PC-9 (cell line): ENCODE results near the gene YPEL5. TPM values are rescaled to one million over a fixed set of nuclear protein-coding genes. Genes with fewer than 3 reads are reported as not detected.

ENCODE experiments used
- BruUV-seq: library from RNA; stranded (reverse); fragments of 400-500 nt; replicated peaks from 2 replicates; lab custom pipeline; 2021; lab: Mats Ljungman, UMichigan
- CTCF ChIA-PET: fragments of 300-600 bp; sonication (Branson Sonifier 250); formaldehyde crosslinking; loops from one replicate; lab custom pipeline; 2022; ENCODE audit warnings: antibody characterized with exemption; lab: Charles Lee
- POLR2A ChIA-PET: fragments of 300-600 bp; sonication (Branson Sonifier 250); formaldehyde crosslinking; loops from one replicate; lab custom pipeline; 2022; ENCODE audit warnings: antibody characterized with exemption; ENCODE audit not compliant: unreplicated experiment; lab: Charles Lee
- DNase-seq, 2 experiments: peaks; one replicate each; pipeline versions ENCODE4 v3.0.0 to v3.0.0-alpha.2; 2015 to 2022; ENCODE audit warnings: mixed read lengths in 1 of 2
- H2AFZ ChIP-seq: fragments of 200-600 bp; sonication (generic); 2 replicates; pipeline ENCODE4 v1.8.1; 2017; ENCODE audit warnings: antibody characterized with exemption
- H3F3A ChIP-seq: fragments of 200-600 bp; sonication (generic); 2 replicates; pipeline ENCODE4 v1.8.1; 2017; ENCODE audit warnings: antibody characterized with exemption, mild to moderate bottlenecking, low read depth; ENCODE audit not compliant: insufficient read depth
- H3K27ac ChIP-seq: fragments of 200-600 bp; sonication (generic); 2 replicates; pipeline ENCODE4 v1.6.1; 2016; ENCODE audit warnings: mixed run types
- H3K27me3 ChIP-seq: fragments of 200-600 bp; sonication (generic); 2 replicates; pipeline ENCODE4 v1.6.1; 2016; ENCODE audit warnings: low read depth, mixed run types; ENCODE audit not compliant: insufficient read depth
- H3K36me3 ChIP-seq: fragments of 200-600 bp; sonication (generic); 2 replicates; pipeline ENCODE4 v1.6.1; 2016; ENCODE audit warnings: low read depth, mixed run types
- H3K4me1 ChIP-seq: fragments of 200-600 bp; sonication (generic); replicated peaks from 2 replicates; pipeline ENCODE4 v1.6.1; 2016; ENCODE audit warnings: mixed run types; ENCODE audit not compliant: insufficient read depth
- H3K4me2 ChIP-seq: fragments of 200-600 bp; sonication (generic); 2 replicates; pipeline ENCODE4 v1.6.1; 2017; ENCODE audit warnings: mixed run types
- H3K4me3 ChIP-seq: fragments of 200-600 bp; sonication (generic); 2 replicates; pipeline ENCODE4 v1.6.1; 2016; ENCODE audit warnings: mixed run types
- H3K79me2 ChIP-seq: fragments of 200-600 bp; sonication (generic); 2 replicates; pipeline ENCODE4 v1.6.1; 2017; ENCODE audit warnings: low read depth, mixed run types
- H3K9me2 ChIP-seq: fragments of 200-600 bp; sonication (generic); 2 replicates; pipeline ENCODE4 v1.8.1; 2017; ENCODE audit warnings: mild to moderate bottlenecking; ENCODE audit not compliant: insufficient read depth
- H3K9me3 ChIP-seq: fragments of 200-600 bp; sonication (generic); 2 replicates; pipeline ENCODE4 v1.8.1; 2016; ENCODE audit warnings: low read depth; ENCODE audit not compliant: insufficient read depth
- H4K20me1 ChIP-seq: fragments of 200-600 bp; sonication (generic); 2 replicates; pipeline ENCODE4 v1.8.1; 2017; ENCODE audit not compliant: insufficient read depth
- EZH2 ChIP-seq: fragments of 200-600 bp; sonication (generic); IDR thresholded peaks from 2 replicates; pipeline ENCODE4 v1.8.0; 2017; ENCODE audit warnings: antibody characterized with exemption, low read depth
- intact Hi-C: fragments of 100-400 bp; cut with micrococcal nuclease; formaldehyde crosslinking; loops from one replicate; pipeline ENCODE4 v1.10.0; 2022; ENCODE audit not compliant: unreplicated experiment
- total RNA-seq: library from RNA; stranded (reverse); gene quantifications from 2 replicates; pipeline ENCODE4 v1.2.3, GENCODE V29; 2021
- TF ChIP-seq, protein P1 (sequence below): fragments of 200-600 bp; sonication (generic); conservative IDR thresholded peaks from 2 replicates; pipeline ENCODE4 v1.6.1; 2017; ENCODE audit warnings: mixed run types, antibody characterized with exemption, mild to moderate bottlenecking, moderate library complexity

YPEL5 gene
- total RNA-seq, 1 experiment from 2014 or later = 56.9 TPM

DNA sequence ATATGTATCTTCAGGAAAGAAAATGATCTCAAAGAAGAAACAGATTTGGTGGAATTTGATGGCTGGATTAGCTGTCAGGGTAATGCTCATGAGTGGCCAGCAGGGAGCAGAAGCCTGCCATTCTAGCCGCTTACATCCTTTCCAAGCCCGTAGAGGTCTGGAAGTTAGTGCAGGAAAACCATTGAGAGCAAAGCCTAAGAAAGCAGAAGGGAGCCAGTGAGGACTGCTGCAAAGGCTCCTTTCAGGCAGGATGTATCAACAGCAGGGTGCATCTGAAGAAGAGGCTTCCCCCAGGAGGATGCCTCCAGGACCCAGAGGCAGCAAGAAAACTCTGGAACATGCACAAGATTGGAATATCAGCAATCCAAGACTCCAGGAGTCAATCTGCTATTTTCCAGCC is 61.6 kb downstream of the YPEL5 start:
- no peaks in the 10 kb centered on the region for H3K27me3 ChIP-seq
- no peaks in the 10 kb centered on the region for H3K9me2 ChIP-seq
- H3K9me3 ChIP-seq = no peaks in the 10 kb centered on the region
- BruUV-seq = no TSS peak
- TF ChIP-seq, protein P1, sequence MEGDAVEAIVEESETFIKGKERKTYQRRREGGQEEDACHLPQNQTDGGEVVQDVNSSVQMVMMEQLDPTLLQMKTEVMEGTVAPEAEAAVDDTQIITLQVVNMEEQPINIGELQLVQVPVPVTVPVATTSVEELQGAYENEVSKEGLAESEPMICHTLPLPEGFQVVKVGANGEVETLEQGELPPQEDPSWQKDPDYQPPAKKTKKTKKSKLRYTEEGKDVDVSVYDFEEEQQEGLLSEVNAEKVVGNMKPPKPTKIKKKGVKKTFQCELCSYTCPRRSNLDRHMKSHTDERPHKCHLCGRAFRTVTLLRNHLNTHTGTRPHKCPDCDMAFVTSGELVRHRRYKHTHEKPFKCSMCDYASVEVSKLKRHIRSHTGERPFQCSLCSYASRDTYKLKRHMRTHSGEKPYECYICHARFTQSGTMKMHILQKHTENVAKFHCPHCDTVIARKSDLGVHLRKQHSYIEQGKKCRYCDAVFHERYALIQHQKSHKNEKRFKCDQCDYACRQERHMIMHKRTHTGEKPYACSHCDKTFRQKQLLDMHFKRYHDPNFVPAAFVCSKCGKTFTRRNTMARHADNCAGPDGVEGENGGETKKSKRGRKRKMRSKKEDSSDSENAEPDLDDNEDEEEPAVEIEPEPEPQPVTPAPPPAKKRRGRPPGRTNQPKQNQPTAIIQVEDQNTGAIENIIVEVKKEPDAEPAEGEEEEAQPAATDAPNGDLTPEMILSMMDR = peak; percentile 97
- no peak for TF ChIP-seq EZH2
- no peaks in the 10 kb centered on the region for H4K20me1 ChIP-seq
- peak; percentile 56 to 59 for DNase-seq
- H2AFZ ChIP-seq = no peak overlapping the region
- H3K36me3 ChIP-seq = no peaks in the 10 kb centered on the region
- no peak overlapping the region for H3K27ac ChIP-seq
- H3K4me2 ChIP-seq = no peak overlapping the region
- no peaks in the 10 kb centered on the region for H3F3A ChIP-seq
- intact Hi-C loops = loop anchor here (1.0 to 2.0 kb wide), 4 partner anchors 44 to 503 kb away; no protein-coding TSS in a partner anchor
- H3K4me3 ChIP-seq = no peak overlapping the region
- CTCF ChIA-PET = interaction anchor here (1.4 to 1.9 kb wide), 4 partner anchors 41 to 503 kb away, joined by 3 to 13 read pairs (median 6); no protein-coding TSS in a partner anchor
- POLR2A ChIA-PET = interaction anchor here (0.6 to 0.7 kb wide), 2 partner anchors 43 to 52 kb away, joined by 7 to 9 read pairs; no protein-coding TSS in a partner anchor
- no peaks in the 10 kb centered on the region for H3K79me2 ChIP-seq
- H3K4me1 ChIP-seq = no peaks in the 10 kb centered on the region

DNA sequence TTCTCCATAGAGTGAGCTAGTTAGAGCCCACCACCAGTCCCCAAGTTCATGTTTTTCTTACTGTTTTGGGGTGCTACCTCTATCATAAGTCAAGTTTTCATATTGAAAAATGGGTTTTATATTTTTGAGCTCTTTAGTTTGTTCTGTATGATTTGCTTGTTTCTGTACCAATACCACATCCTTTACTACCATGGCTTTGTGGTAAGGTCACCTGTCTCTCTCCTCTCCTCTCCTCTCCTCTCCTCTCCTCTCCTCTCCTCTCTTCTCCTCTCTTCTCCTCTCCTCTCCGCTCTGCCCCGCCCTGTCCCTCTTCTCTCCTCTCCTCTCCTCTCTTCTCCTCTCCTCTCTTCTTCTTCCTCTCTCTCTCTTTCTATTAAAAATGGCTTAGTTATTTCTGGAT is 62.4 kb downstream of the YPEL5 start:
- no TSS peak for BruUV-seq
- intact Hi-C loops = loop anchor here (2.0 kb wide), 2 partner anchors 44 to 64 kb away; no protein-coding TSS in a partner anchor
- H3K9me3 ChIP-seq = no peaks in the 10 kb centered on the region
- H3K9me2 ChIP-seq = no peaks in the 10 kb centered on the region
- no peaks in the 10 kb centered on the region for H3K36me3 ChIP-seq
- H3K27ac ChIP-seq = no peak overlapping the region
- ChIA-PET CTCF (interaction anchor here (0.7 to 1.9 kb wide), 7 partner anchors 42 to 502 kb away, joined by 3 to 13 read pairs (median 5); no protein-coding TSS in a partner anchor), POLR2A (no interaction called here)
- no peaks in the 10 kb centered on the region for H3K79me2 ChIP-seq
- no peak overlapping the region for H3K4me2 ChIP-seq
- TF ChIP-seq, protein P1 = no peak
- TF ChIP-seq EZH2 = no peak
- H4K20me1 ChIP-seq = no peaks in the 10 kb centered on the region
- H3F3A ChIP-seq = no peaks in the 10 kb centered on the region
- H3K4me3 ChIP-seq = no peak overlapping the region
- no peaks in the 10 kb centered on the region for H3K27me3 ChIP-seq
- H2AFZ ChIP-seq = no peak overlapping the region
- DNase-seq = no peak
- H3K4me1 ChIP-seq = no peaks in the 10 kb centered on the region

Other genes starting within 250 kb of the YPEL5 start
- gene ALK, start 225.4 kb upstream of the YPEL5 start, total RNA-seq = not detected in 2 replicates
- gene LBH, start 84.5 kb downstream of the YPEL5 start, total RNA-seq = 30.6 and 34.4 TPM in 2 replicates